PC-3 (cell line): Measurements from ENCODE around the gene METAP2.

Experiments used
- EZH2 ChIP-seq: fragments of 300-600 bp; sonication (generic); IDR thresholded peaks from one replicate; pipeline ENCODE4 v1.6.1; 2017; ENCODE audit warnings: antibody characterized with exemption, mild to moderate bottlenecking, low read length; ENCODE audit not compliant: unreplicated experiment
- TF ChIP-seq, protein P1 (sequence below): fragments of 300-600 bp; sonication (generic); conservative IDR thresholded peaks from 2 replicates; pipeline ENCODE4 v1.5.1; 2017; ENCODE audit warnings: antibody characterized with exemption, low read depth, mild to moderate bottlenecking, low read length

DNA sequence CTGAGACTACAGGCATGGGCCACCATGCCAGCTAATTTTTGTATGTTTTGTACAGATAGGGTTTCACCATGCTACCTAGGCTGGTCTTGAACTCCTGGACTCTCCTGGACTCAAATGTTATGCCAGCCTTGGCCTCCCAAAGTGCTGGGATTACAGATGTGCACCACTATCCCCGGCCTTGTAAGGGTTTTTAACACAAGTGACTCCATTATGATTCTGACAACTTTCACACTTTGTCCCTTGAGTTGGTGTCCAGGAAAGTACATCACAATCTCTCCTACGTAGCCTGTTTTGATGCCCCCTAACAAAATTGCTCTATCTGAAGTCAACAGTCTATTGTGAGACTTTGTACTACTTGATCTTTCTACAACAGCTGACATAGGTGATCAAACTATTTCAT, 11.4 kb upstream of the METAP2 start:
- TF ChIP-seq, protein P1, sequence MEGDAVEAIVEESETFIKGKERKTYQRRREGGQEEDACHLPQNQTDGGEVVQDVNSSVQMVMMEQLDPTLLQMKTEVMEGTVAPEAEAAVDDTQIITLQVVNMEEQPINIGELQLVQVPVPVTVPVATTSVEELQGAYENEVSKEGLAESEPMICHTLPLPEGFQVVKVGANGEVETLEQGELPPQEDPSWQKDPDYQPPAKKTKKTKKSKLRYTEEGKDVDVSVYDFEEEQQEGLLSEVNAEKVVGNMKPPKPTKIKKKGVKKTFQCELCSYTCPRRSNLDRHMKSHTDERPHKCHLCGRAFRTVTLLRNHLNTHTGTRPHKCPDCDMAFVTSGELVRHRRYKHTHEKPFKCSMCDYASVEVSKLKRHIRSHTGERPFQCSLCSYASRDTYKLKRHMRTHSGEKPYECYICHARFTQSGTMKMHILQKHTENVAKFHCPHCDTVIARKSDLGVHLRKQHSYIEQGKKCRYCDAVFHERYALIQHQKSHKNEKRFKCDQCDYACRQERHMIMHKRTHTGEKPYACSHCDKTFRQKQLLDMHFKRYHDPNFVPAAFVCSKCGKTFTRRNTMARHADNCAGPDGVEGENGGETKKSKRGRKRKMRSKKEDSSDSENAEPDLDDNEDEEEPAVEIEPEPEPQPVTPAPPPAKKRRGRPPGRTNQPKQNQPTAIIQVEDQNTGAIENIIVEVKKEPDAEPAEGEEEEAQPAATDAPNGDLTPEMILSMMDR = no peak
- TF ChIP-seq EZH2 = no peak
